Caki2 (cell line): ENCODE data around the gene FGD3. TPM values are rescaled to one million over a fixed set of nuclear protein-coding genes. Genes with fewer than 3 reads are reported as not detected.

Experiments
- DNase-seq: peaks from one replicate; pipeline ENCODE4 v3.0.0-alpha.2; 2015; ENCODE audit warnings: low read depth
- in situ Hi-C: cut with HindIII; loops from 2 replicates; pipeline ENCODE4 v1.10.0; 2016; ENCODE audit warnings: low sequenced_read_pairs, low pct_unique_long_range_greater_than_20kb, mixed read lengths
- total RNA-seq: library from RNA; depleted of rRNA; stranded (reverse); fragments of >200 nt; shearing (Covaris generic); gene quantifications from 2 replicates; pipeline ENCODE4 v1.2.3, GENCODE V29; 2014; ENCODE audit warnings: low replicate concordance

FGD3 gene
- total RNA-seq, 1 experiment from 2014 or later, result not detected

DNA sequence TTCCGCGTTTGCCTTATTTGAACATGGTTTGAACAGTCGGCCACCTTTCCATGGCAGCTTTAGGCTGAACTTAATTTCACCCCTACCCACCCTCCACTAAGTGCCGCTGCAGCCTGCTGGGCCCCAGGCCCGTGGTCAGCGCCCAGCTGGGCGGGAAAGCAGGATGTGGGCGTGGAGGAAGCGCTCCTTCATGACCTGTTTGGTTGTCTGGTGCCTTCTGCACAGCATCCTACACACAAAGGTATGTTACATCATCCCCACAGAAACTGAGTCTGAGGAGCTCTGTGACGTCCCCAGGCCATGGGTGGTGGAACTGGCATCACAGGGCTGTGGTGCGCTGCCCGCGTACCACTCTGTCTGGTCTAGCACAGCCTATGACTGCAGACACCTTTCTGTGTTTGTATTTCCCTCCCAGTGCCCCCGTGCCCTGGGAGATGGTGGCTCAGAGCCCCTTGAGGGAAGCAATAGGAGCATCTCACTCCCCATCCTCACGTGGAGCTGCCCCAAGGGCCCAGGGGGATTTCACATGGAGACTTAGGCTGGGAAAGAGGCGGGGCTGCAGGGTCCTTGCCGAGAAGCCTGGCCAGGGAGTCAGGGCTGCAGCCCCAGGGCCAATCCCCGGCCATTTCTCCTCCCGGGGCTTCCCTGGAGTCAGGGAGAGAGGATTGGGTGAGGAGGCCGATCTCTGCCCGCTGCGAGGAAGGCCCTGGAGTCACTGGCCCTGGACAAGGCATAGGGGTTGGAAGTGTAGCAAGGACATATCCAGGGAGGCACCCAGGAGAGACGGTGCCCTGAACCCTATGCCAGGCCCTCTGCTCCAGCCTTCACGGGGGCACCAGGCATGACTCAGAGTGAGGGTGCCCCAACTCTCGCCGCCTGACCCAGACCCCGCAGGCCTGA is 73.7 kb downstream of the FGD3 start:
- no peak for DNase-seq
- in situ Hi-C loops, result no loop called here

DNA sequence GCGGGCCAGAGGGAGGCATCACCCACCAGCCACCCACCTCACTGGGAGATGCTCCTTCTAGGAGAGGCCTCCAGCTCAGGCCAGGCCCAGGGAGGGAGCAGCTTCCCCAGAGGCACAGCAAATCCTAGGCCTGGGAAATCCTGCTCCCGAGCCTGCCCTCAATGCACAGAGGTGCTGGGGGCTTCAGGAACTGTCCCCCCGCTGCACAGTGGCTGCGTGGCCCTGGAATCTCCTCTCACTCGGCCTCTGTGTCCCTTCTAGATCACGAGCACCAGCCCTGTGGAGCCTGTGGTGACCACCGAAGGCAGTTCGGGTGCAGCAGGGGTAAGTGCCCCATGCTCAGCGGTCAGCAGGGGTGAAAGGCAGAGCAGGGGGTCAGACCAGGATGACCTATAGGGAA is 74.7 kb downstream of the FGD3 start:
- in situ Hi-C loops, result no loop called here

DNA sequence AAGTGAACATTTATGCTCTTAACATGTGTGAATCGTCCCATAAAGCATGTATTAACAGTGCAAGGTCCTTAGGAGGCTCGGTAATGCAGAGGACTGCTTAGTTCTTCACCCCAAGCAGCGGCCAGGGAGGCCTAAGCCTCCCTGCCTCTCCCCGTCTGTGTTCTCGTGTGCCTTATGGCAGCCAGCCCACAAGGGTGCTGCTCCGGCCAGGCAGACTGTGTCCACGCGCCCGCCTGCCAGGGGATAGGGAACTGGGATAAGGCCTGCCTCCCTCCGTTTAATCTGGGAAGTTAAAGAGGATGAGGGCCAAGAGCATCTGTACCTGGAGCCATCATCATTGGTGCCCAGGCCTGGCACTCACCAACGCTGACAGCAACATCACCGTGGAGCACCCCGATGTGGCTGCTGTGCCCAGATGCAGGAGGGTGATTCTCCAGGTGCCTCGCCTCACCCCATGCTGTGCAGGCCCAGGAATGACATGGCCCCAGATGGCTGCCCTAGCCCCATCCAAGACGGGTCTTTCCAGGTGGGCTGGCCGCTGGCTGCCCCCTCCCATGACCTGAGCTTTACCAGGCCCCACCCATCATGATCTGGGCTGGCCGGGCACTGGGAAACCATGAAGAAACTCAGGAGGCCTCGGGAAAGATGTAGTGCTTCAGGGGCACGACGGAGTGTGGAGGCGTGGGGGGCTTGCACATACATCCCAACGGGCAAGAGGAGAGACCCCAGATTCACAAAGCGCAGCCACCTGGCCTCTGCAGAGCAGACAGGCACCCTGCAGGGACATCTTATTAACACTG is 75.6 kb downstream of the FGD3 start:
- in situ Hi-C loops, result no loop called here
- DNase-seq, result no peak

More for the DNA sequence above, 74.7 kb downstream of the FGD3 start:
- DNase-seq, result no peak

DNA sequence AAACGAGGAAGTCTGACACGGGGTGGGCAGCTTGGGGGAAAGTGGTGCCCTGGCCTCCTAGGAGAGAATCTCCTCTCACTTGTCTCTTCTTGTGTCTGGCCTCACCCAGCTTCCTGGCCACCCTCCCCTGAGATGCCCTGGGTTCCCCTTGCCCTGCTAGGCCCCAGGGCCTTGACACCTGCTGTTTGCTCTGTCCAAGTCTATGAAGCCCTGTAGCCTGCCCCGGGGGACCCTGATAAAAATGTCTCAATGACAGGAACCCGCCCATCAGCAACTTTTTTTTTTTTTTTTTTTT is 76.1 kb downstream of the FGD3 start:
- in situ Hi-C loops, result no loop called here
- no peak for DNase-seq

DNA sequence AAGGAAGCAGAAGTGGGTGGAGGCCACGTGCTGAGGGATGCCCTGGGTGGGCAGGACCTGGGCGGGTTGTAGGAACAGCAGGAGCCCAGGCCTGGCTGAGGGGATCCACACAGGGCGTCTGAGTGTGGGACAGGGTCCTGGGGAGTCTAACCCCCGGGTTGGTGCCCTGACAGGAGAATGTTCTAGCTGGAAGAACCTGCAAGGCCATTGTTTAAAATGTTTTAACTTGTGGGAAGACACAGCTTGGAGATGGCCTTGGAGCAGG is 77.3 kb downstream of the FGD3 start:
- DNase-seq, result no peak
- in situ Hi-C loops, result no loop called here

DNA sequence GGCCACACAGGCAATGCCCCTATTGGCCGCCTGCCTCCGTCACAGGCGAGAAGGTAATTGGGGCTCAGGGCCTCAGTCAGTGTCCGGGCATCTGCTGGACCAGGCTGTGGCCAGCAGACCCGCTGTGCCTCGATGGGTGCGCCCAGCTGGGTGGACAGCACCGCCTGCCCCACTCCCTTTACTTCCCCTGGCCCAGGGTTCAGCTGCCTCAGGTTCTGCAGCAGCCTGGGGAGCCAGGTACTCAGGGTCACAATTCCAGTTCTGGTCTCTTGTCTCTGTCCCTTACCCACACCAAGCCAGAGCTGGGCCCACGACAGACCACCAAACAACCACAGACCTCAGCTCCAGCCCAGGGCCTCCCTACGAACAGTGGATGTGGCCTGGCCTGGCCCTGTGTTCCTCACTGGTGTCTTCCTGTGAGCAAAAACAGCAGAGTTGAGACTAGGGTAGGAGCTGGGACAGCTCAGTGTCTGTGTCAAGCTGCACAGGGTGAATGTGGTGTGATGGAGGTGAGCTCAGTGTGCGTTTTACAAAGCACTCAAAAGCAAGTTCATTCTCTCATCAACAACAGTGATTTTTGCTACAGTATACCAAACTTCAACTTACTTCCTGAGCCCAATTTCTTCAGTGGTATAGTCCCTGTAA is 77.8 kb downstream of the FGD3 start:
- in situ Hi-C loops, result no loop called here
- no peak for DNase-seq

DNA sequence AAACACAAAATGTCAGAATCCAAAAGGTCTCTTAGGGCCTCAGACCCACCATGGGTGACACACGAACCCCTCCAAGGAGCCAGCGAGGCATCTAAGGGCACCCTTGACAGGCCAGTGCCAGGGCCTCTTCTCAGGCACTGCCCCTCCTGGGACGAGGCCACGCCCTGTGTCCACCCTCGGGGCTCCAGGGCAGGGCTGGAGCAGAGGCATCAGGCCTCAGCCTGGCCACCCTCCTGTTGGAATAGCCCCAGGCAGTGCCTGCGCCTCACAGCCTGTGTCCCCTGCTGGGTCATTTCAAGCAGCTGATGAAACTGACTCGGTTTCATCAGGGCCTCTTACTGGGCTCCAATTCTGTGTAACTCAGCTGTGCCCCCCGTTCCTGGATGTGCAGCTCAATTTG is 78.4 kb downstream of the FGD3 start:
- in situ Hi-C loops, result no loop called here
- no peak for DNase-seq

DNA sequence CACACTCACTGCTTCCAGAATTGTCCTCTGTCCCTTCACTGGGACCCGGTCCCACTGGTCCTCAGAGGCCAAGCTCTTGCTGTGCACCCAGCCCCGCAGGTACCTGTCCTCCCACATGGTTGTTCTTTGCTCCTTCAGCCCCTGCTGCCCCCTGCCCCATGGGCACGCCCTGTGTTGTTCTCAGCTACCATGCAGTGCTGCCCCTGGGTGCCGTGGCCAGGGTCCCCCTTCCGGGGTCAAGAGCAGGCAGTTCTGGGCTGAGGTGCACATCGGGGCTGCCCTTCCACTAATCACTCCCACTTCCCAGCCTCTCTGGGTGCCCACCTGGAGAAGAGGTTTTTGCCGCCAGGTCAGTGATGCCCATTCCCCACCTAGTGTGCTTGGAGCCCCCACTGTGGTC is 79.3 kb downstream of the FGD3 start:
- no peak for DNase-seq
- in situ Hi-C loops, result no loop called here

DNA sequence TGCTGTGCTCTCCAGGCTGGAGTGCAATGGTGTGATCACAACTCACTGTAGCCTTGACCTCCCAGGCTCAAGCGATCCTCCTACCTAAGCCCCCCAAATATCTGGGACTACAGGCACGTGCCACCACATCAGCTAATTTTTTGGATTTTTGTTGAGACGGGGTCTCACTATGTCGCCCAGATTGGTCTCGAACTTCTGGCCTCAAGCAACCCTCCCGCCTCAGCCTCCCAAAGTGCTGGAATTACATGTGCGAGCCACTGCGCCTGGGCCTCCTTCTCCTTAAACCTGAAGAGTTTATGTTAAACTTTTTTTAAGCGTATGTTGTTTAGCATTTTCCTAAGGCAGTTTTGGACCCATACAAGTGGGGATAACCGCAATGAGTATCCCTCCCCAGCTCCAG is 80.4 kb downstream of the FGD3 start:
- in situ Hi-C loops, result no loop called here
- no peak for DNase-seq

DNA sequence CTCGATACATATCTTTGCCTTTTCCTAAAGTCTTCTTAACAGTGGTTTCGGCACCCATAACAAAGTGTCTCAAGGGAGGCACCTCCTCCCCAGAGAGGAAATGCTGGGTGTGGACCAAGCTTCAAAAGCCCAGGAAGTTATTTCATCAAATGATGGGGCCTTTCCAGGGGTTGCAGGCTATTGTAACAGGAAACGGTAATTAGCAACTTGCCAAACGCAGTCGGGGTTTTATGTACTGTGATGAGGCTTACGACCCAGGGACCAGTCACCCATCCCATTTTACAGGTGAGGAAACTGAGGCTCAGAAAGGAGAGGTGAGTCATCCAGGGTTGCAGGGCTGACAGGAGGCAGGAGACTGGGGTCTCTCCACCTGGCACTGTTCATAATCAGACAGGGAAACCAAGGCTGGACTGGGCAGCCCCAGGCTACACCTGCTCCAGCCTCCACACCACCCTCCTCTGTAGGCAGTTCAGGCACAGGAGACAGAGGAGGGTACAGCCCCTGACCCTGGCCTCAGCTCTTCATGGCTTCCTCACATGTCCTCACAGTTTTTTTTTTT is 81.2 kb downstream of the FGD3 start:
- DNase-seq, result no peak
- in situ Hi-C loops, result no loop called here

DNA sequence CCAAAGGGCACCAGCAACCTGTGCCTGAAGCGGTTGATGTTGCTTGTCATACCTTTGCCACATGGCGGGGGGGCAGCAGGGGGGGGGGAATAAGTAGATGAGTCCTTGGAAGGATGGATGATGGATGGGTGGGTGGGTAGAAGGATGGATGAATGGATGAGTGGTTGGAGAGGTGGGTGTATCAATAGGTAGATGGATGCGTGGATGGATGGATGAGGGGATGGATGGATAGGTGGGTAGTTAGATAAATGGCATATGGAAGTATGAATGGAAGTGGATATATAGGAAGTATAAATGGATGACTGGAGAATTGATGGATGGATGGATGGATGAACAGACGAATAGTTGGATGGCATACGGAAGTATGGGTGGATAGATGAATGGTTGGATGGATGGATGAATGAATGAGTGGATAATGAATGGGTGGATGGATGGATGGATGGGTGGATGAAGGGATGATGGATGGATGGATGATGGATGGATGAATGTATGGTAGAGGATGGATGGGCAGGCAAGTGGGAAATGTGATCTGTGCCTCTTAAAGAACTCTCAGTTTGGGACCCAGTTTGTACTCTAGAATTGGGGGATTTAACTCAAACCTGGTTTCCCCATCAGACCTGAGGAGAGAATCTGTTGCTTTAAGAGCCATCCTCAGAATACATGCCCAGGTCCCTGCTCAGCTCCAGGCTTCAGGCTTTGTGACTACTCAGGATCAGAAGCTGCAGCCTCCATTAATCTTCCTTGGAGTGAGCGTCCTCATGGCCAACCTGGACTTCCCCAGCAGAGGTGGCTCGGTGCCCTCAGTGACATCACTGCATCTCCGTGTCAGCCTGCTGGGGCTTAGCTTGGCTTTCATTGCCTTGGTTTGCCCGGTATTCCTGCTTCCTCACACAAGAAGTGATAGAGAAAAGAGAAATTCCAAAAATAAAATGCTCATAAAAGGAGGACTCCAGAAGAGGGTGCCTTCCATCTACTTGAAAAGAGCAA is 83.6 kb downstream of the FGD3 start:
- in situ Hi-C loops, result no loop called here
- DNase-seq, result no peak

DNA sequence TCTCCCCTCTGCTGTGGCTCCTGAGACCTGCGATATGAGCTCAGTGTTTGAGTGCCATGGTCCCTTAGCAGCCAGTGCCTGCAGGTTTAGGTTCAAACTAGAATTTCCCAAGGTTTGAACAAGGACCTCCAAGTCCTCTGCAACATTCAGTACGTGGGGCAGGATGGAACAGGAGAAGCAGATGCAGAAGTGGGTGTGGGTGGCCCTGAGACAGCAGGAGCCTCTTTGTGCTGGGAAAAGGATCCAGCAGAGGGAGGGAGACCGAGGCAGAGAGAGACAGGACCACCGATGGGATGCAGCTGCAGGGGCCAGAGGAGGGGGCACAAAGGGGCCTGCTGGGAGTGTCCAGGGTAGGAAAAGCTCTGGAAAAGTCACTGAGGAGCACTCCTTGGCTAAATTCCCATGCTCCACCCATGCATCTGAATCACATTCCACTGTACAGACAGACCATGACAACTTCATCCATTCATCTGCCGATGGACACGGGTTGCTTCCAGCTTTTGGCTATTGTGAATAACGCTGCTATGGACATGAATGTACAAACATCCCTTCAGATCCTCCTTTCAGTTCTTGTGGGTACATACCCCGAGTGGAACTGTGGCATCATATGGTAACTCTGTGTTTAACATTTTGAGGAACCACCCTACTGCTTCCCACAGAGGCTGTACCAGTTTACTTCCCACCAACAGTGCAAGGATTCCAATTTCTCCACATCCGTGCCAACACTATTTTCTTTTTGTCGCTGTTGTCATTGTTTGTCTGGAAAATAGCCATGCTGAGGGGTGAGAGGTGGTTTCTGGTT is 84.5 kb downstream of the FGD3 start:
- DNase-seq, result no peak
- in situ Hi-C loops, result no loop called here

DNA sequence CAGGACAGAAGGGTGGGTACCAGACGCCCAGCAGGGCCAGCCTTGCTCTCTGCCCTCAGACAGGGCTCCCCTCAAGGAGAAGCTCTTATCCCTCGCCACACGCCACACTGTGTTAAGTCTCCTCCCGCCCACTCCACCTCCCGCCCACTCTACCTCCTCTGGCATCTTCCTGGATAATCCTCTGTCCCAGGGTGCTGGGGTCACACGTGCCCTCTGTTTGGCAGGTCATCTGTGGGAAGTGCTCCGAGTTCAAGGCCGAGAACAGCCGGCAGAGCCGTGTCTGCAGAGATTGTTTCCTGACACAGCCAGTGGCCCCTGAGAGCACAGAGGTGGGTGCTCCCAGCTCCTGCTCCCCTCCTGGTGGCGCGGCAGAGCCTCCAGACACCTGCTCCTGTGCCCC is 85.2 kb downstream of the FGD3 start:
- no peak for DNase-seq
- in situ Hi-C loops, result no loop called here

DNA sequence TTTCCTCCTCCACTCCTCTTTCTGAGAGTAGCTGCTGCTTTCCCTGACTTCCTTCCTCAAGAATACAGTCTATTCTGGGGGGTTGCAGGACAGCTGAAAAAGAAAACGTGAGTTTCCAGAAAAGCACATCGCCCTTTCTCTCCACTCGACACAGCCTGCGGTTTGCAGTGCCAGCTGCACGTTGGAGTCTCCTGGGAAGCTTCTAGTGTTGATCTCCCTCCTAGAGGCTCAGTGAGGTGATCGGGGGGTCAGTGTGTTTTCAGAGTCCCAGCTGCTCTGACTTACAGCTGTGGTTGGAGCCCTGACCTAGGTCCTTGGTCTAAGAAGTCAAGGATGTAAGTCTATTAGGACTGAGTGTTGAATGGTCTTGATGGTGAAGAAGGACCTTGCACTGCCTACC is 86.2 kb downstream of the FGD3 start:
- DNase-seq, result no peak
- in situ Hi-C loops, result no loop called here

DNA sequence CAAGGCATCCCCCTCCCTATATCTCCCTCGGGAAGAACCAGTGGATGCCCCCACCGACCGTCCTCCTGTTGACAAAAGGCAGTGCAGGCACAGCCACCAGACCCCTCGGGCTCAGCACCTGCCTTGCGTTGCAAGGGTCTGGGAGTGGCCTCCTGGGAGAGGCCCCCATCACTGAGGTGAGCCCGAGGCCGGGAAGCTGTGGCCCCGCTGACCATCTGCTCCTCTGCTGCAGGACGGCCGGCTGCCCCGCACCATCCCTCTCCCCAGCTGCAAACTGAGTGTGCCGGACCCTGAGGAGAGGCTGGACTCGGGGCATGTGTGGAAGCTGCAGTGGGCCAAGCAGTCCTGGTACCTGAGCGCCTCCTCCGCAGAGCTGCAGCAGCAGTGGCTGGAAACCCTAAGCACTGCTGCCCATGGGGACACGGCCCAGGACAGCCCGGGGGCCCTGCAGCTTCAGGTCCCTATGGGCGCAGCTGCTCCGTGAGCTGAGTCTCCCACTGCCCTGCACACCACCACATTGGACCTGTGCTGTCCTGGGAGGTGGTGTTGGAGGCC is 87.9 kb downstream of the FGD3 start:
- DNase-seq, result no peak
- in situ Hi-C loops, result no loop called here

DNA sequence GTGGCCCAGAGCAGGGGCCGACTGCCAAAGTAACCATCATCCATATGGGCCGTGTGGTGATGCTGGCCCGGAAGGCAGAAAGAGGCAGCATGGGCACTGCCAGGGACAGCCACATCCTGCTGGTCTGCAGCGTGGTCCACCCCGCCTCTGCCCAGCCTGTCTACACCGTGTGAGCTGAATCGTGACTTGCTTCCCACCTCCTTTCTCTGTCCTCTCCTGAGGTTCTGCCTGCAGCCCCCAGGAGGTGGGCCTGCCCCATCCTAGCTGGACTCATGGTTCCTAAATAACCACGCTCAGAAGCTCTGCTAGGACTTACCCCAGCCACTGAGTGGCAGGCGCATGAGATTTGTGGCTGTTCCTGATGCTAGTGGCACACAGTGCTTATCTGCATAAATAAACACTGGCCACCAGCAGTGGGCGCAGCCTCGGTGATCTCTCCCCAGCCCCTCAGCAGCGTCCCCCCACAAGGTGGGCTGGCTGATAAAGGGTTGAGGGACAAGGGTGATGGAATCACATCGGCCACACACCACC is 88.6 kb downstream of the FGD3 start:
- in situ Hi-C loops, result no loop called here
- DNase-seq, result no peak

DNA sequence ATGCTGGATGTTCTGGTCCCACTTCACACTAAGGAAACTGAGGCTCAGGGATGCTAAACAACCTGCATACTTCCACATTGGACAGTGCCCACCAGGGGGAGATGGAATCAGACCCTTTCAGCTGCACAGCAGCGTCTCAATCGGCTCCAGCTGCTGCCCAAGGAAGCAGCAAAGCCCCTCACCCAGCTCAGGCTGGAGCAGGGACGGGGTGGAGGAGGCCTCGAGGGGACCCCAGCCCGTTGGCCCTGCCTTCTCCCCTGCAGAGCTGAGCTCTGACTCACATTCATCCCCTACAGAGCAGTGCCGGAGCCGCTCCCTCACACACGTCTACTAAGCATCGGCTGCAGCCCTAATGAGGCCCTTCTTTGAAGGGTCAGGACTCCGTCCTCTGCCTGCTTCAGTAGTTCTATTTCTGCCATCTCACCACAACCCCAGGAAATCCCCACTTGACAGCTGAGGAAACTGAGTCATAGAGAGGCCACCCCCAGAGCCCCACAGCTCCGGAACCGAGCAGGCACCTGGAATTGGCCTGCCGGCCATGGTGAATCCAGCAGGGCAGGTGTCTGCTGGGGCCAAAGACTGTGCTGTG is 89.7 kb downstream of the FGD3 start:
- in situ Hi-C loops, result no loop called here
- no peak for DNase-seq
